Neural progenitor cell (in vitro differentiated cells): Measurements from ENCODE around the gene CCDC124. TPM values are rescaled to one million over a fixed set of nuclear protein-coding genes. Genes with fewer than 3 reads are reported as not detected.

Experiments used
- DNase-seq: peaks from one replicate; pipeline ENCODE4 v3.0.0-alpha.2; 2016; ENCODE audit warnings: low spot score
- H2AFZ ChIP-seq: fragments of 200-600 bp; sonication (generic); replicated peaks from 2 replicates; pipeline ENCODE4 v1.6.1; 2016; ENCODE audit warnings: antibody characterized with exemption
- H3F3A ChIP-seq: fragments of 200-600 bp; sonication (generic); 2 replicates; pipeline ENCODE4 v1.6.1; 2016; ENCODE audit warnings: antibody characterized with exemption, low read depth
- H3K27ac ChIP-seq: fragments of 200-600 bp; sonication (generic); 2 replicates; pipeline ENCODE4 v1.5.1; 2016; ENCODE audit warnings: mild to moderate bottlenecking
- H3K27me3 ChIP-seq: fragments of 200-600 bp; sonication (generic); 2 replicates; pipeline ENCODE4 v1.6.1; 2016; ENCODE audit warnings: mild to moderate bottlenecking, moderate library complexity
- H3K36me3 ChIP-seq: fragments of 200-600 bp; sonication (generic); 2 replicates; pipeline ENCODE4 v1.5.1; 2016
- H3K4me1 ChIP-seq: fragments of 200-600 bp; sonication (generic); 2 replicates; pipeline ENCODE4 v1.6.1; 2016; ENCODE audit warnings: mixed run types
- H3K4me2 ChIP-seq: fragments of 200-600 bp; sonication (generic); 2 replicates; pipeline ENCODE4 v1.6.1; 2016
- H3K4me3 ChIP-seq: fragments of 200-600 bp; sonication (generic); 2 replicates; pipeline ENCODE4 v1.5.1; 2016
- H3K79me2 ChIP-seq: fragments of 200-600 bp; sonication (generic); 2 replicates; pipeline ENCODE4 v1.6.1; 2016; ENCODE audit warnings: low read depth
- H3K9ac ChIP-seq: fragments of 200-600 bp; sonication (generic); 2 replicates; pipeline ENCODE4 v1.6.1; 2016
- H3K9me3 ChIP-seq: fragments of 200-600 bp; sonication (generic); 2 replicates; pipeline ENCODE4 v1.5.1; 2016; ENCODE audit warnings: low read depth
- H4K20me1 ChIP-seq: fragments of 200-600 bp; sonication (generic); 2 replicates; pipeline ENCODE4 v1.6.1; 2016; ENCODE audit warnings: low read depth
- H3K27ac Mint-ChIP-seq: 3 replicates; pipeline ENCODE4 v1.8.0; 2021; ENCODE audit warnings: mixed read lengths
- H3K27me3 Mint-ChIP-seq: 2 replicates; pipeline ENCODE4 v1.8.0; 2022; ENCODE audit warnings: low read depth, mild to moderate bottlenecking, inconsistent platforms, moderate library complexity, mixed read lengths; ENCODE audit not compliant: insufficient read depth
- H3K36me3 Mint-ChIP-seq: 3 replicates; pipeline ENCODE4 v1.8.0; 2021; ENCODE audit warnings: mixed read lengths
- H3K4me1 Mint-ChIP-seq: 3 replicates; pipeline ENCODE4 v1.8.0; 2021; ENCODE audit warnings: mixed read lengths
- H3K4me3 Mint-ChIP-seq: 3 replicates; pipeline ENCODE4 v1.8.0; 2021; ENCODE audit warnings: mild to moderate bottlenecking, moderate library complexity, mixed read lengths
- H3K9me3 Mint-ChIP-seq: 3 replicates; pipeline ENCODE4 v1.8.0; 2020; ENCODE audit warnings: mixed read lengths
- EZH2 ChIP-seq: fragments of 200-600 bp; sonication (generic); IDR thresholded peaks from 2 replicates; pipeline ENCODE4 v1.6.1; 2017; ENCODE audit warnings: antibody characterized with exemption, mild to moderate bottlenecking, moderate library complexity
- EZH2phosphoT487 ChIP-seq: fragments of 200-600 bp; sonication (generic); IDR thresholded peaks from 2 replicates; pipeline ENCODE4 v1.6.1; 2017; ENCODE audit warnings: antibody characterized with exemption
- total RNA-seq: library from RNA; depleted of rRNA; stranded (reverse); fragments of >200 nt; gene quantifications from 2 replicates; pipeline ENCODE4 v1.2.3, GENCODE V29; 2015; ENCODE audit warnings: low replicate concordance
- TF ChIP-seq, protein P1 (sequence below): fragments of 200-600 bp; sonication (generic); IDR thresholded peaks from 2 replicates; pipeline ENCODE4 v1.5.1; 2017; ENCODE audit warnings: antibody characterized with exemption, mild to moderate bottlenecking

The CCDC124 gene
- total RNA-seq, 1 donor from 2014 or later = 23.3 TPM

DNA sequence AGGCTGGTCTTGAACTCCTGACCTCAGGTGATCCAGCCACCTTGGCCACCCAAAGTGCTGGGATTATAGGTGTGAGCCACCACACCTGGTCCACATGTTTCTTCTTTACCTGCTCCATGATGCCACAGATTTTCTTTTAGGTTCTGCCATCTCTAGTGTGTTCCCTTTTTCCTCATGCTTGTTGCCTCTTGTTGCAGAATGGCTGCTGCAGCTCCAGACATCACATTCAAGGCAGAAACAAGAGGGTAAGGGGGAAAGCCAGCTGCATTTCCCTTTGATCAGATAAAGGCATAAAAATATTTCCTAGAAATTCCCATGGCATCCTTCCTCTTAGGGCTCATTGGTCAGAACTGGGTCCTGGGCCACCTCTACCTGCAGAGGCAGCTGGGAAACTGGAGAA is 12.3 kb upstream of the CCDC124 start:
- no peaks in the 10 kb centered on the region for H3K27me3 ChIP-seq
- no peaks in the 10 kb centered on the region for H3F3A ChIP-seq
- no peaks in the 10 kb centered on the region for H3K79me2 ChIP-seq
- Mint-ChIP-seq H3K36me3 (no peaks in the 10 kb centered on the region), H3K27me3 (peaks cover 3% of the 10 kb centered on the region), H3K9me3 (peaks cover 7% of the 10 kb centered on the region), H3K4me3 (no peak overlapping the region), H3K4me1 (no peaks in the 10 kb centered on the region), H3K27ac (no peak overlapping the region)
- H3K9me3 ChIP-seq = no peaks in the 10 kb centered on the region
- no peak overlapping the region for H3K4me3 ChIP-seq
- no peak overlapping the region for H3K27ac ChIP-seq
- H4K20me1 ChIP-seq = no peaks in the 10 kb centered on the region
- no peak overlapping the region for H2AFZ ChIP-seq
- TF ChIP-seq EZH2 (no peak), EZH2phosphoT487 (no peak)
- TF ChIP-seq, protein P1, sequence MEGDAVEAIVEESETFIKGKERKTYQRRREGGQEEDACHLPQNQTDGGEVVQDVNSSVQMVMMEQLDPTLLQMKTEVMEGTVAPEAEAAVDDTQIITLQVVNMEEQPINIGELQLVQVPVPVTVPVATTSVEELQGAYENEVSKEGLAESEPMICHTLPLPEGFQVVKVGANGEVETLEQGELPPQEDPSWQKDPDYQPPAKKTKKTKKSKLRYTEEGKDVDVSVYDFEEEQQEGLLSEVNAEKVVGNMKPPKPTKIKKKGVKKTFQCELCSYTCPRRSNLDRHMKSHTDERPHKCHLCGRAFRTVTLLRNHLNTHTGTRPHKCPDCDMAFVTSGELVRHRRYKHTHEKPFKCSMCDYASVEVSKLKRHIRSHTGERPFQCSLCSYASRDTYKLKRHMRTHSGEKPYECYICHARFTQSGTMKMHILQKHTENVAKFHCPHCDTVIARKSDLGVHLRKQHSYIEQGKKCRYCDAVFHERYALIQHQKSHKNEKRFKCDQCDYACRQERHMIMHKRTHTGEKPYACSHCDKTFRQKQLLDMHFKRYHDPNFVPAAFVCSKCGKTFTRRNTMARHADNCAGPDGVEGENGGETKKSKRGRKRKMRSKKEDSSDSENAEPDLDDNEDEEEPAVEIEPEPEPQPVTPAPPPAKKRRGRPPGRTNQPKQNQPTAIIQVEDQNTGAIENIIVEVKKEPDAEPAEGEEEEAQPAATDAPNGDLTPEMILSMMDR = no peak
- no peaks in the 10 kb centered on the region for H3K4me1 ChIP-seq
- no peak overlapping the region for H3K4me2 ChIP-seq
- DNase-seq = no peak
- H3K9ac ChIP-seq = no peak overlapping the region
- H3K36me3 ChIP-seq = no peaks in the 10 kb centered on the region

DNA sequence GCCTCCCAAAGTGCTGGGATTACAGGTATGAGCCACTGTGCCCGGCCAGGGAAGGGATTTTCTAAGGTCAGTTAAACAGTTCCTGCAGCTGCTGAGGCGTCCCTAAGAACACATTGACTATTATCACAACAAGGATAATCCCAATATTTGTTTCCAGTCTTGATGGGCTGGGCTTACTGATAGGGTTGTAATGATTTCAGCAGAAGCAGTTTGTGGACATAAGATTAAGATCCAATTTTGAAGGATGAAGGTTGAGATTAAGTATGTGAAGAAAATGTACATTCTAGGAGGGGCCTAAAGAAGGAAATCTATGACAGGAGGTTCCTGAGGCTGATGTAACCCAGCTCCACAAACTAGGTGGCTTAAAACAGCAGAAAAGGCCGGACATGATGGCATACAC is 10.7 kb upstream of the CCDC124 start:
- Histone ChIP-seq H3F3A (no peaks in the 10 kb centered on the region), H3K9me3 (no peaks in the 10 kb centered on the region), H4K20me1 (no peaks in the 10 kb centered on the region), H3K9ac (no peak overlapping the region), H2AFZ (no peak overlapping the region), H3K4me1 (no peaks in the 10 kb centered on the region), H3K27me3 (no peaks in the 10 kb centered on the region), H3K27ac (no peak overlapping the region), H3K4me2 (no peak overlapping the region), H3K36me3 (no peaks in the 10 kb centered on the region), H3K79me2 (no peaks in the 10 kb centered on the region), H3K4me3 (no peak overlapping the region)
- Mint-ChIP-seq H3K27ac (no peak overlapping the region), H3K4me1 (no peaks in the 10 kb centered on the region), H3K27me3 (peaks cover 4% of the 10 kb centered on the region), H3K9me3 (no peaks in the 10 kb centered on the region), H3K36me3 (no peaks in the 10 kb centered on the region), H3K4me3 (no peak overlapping the region)
- TF ChIP-seq EZH2 (no peak), EZH2phosphoT487 (no peak)
- TF ChIP-seq, protein P1 = no peak
- DNase-seq = no peak

DNA sequence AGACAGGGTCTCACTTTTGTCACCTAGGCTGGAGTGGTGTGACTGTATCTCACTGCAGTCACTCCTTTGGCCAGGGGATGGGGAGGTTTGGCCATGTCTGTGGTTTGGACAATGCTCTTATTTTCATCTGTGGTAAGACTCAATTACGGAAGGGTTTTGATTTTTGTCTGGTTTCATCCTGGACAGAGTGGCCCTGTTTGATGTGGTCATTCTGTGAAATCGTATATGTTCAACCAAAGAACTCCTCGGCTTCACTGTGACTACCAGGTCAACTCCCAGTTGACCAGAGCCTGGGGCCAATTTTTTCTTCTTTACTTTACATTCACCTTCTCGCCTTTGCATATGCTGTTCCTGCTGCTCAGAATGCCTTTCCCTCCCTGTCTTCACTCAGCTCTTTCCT is 6.8 kb upstream of the CCDC124 start:
- Histone ChIP-seq H3K27ac (no peak overlapping the region), H3K79me2 (no peaks in the 10 kb centered on the region), H3K4me1 (no peaks in the 10 kb centered on the region), H3K27me3 (no peaks in the 10 kb centered on the region), H3F3A (no peaks in the 10 kb centered on the region), H3K36me3 (no peaks in the 10 kb centered on the region), H2AFZ (no peak overlapping the region), H3K4me3 (no peak overlapping the region), H3K9ac (no peak overlapping the region), H3K4me2 (no peak overlapping the region), H3K9me3 (no peaks in the 10 kb centered on the region), H4K20me1 (no peaks in the 10 kb centered on the region)
- Mint-ChIP-seq H3K9me3 (no peaks in the 10 kb centered on the region), H3K27ac (no peak overlapping the region), H3K36me3 (no peaks in the 10 kb centered on the region), H3K4me1 (no peaks in the 10 kb centered on the region), H3K27me3 (peaks cover 16% of the 10 kb centered on the region), H3K4me3 (no peak overlapping the region)
- TF ChIP-seq, protein P1 = no peak
- TF ChIP-seq EZH2 (no peak), EZH2phosphoT487 (no peak)
- DNase-seq = no peak

DNA sequence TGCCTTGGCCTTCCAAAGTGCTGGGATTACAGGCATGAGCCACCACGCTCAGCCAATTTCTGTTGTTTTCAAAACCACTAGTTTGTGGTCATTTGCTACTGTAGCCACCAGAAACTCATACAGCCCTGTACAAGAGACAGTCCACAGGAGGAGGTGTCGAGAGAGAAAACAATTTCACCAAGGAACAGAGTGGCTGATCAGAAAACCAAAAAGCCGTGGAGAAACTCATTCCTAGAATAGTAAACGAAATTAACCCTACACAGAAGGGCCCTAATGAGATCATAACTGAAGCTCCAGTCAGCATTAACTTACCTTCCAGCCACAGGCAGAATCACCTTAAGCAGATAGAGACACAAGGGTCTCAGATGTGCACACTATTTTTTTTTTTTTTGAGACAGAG is 3.8 kb upstream of the CCDC124 start:
- H3K9me3 Mint-ChIP-seq = no peaks in the 10 kb centered on the region
- H3K36me3 Mint-ChIP-seq = no peaks in the 10 kb centered on the region
- Histone ChIP-seq H3K4me2 (no peak overlapping the region), H3K27ac (no peak overlapping the region), H3K36me3 (no peaks in the 10 kb centered on the region), H3K9me3 (no peaks in the 10 kb centered on the region), H4K20me1 (no peaks in the 10 kb centered on the region), H3K27me3 (no peaks in the 10 kb centered on the region), H3K9ac (no peak overlapping the region), H2AFZ (no peak overlapping the region), H3K79me2 (peaks cover 11% of the 10 kb centered on the region), H3K4me1 (peaks cover 8% of the 10 kb centered on the region), H3K4me3 (no peak overlapping the region), H3F3A (peaks cover 13% of the 10 kb centered on the region)
- no peak overlapping the region for H3K27ac Mint-ChIP-seq
- no peak overlapping the region for H3K4me3 Mint-ChIP-seq
- peaks cover 13% of the 10 kb centered on the region for H3K4me1 Mint-ChIP-seq
- peaks cover 19% of the 10 kb centered on the region for H3K27me3 Mint-ChIP-seq
- DNase-seq = no peak
- TF ChIP-seq, protein P1 = no peak
- TF ChIP-seq EZH2phosphoT487 = no peak
- no peak for TF ChIP-seq EZH2
